T47D (cell line): Measurements from ENCODE around the gene LONRF2.
A peak's percentile ranks its signal among the peaks of the same experiment; 100 is the strongest.

Source experiments
- DNase-seq, 2 experiments: peaks; one replicate each; pipeline versions ENCODE4 v3.0.0 to v3.0.0-alpha.2; 2011 to 2012; ENCODE audit warnings: low read depth in 1 of 2, low spot score in 1 of 2
- JUND ChIP-seq: IDR thresholded peaks from 2 replicates; pipeline ENCODE4 v1.6.1; 2012; ENCODE audit warnings: low read depth
- in situ Hi-C: cut with HindIII; loops from 2 replicates; pipeline ENCODE4 v1.10.0; 2016; ENCODE audit warnings: low sequenced_read_pairs, low pct_unique_long_range_greater_than_20kb

LONRF2 gene

GRCh38 chr2:100321179-100321865 is 979 bp downstream of the LONRF2 start:
- DNase-seq = peak; percentile 41 to 69
- no peak for TF ChIP-seq JUND
- in situ Hi-C loops = no loop called here

GRCh38 chr2:100320547-100321178 is 1.6 kb downstream of the LONRF2 start:
- DNase-seq = peak; percentile 14 to 72

GRCh38 chr2:100317634-100318033 is 4.7 kb downstream of the LONRF2 start:
- no peak for TF ChIP-seq JUND
- no peak for DNase-seq
- in situ Hi-C loops = no loop called here

More at GRCh38 chr2:100320547-100321178, 1.6 kb downstream of the LONRF2 start:
- TF ChIP-seq JUND = no peak
- in situ Hi-C loops = no loop called here

GRCh38 chr2:100309973-100310719 is 12.2 kb downstream of the LONRF2 start:
- DNase-seq = no peak
- in situ Hi-C loops = no loop called here
- TF ChIP-seq JUND = no peak

- DNase-seq = no peak
- in situ Hi-C loops = no loop called here
- no peak for TF ChIP-seq JUND
Observed at GRCh38 chr2:100309311-100309710, 13.0 kb downstream of the LONRF2 start.

GRCh38 chr2:100303744-100304143 is 18.6 kb downstream of the LONRF2 start:
- DNase-seq = no peak
- in situ Hi-C loops = no loop called here

GRCh38 chr2:100302585-100302892 is 19.8 kb downstream of the LONRF2 start:
- in situ Hi-C loops = no loop called here
- no peak for DNase-seq
- TF ChIP-seq JUND = no peak

More at GRCh38 chr2:100303744-100304143, 18.6 kb downstream of the LONRF2 start:
- no peak for TF ChIP-seq JUND

GRCh38 chr2:100301881-100302584 is 20.3 kb downstream of the LONRF2 start:
- in situ Hi-C loops = no loop called here
- TF ChIP-seq JUND = no peak
- DNase-seq = no peak

- TF ChIP-seq JUND = no peak
- in situ Hi-C loops = no loop called here
- no peak for DNase-seq
Observed at GRCh38 chr2:100299548-100299947, 22.8 kb downstream of the LONRF2 start.

- no peak for TF ChIP-seq JUND
- DNase-seq = no peak
- in situ Hi-C loops = no loop called here
Observed at GRCh38 chr2:100297511-100297910, 24.8 kb downstream of the LONRF2 start.

GRCh38 chr2:100294162-100294497 is 28.2 kb downstream of the LONRF2 start:
- no peak for TF ChIP-seq JUND
- in situ Hi-C loops = no loop called here
- DNase-seq = no peak

GRCh38 chr2:100293341-100294161 is 28.8 kb downstream of the LONRF2 start:
- in situ Hi-C loops = no loop called here
- no peak for TF ChIP-seq JUND
- no peak for DNase-seq
